ENCODE data around the gene FNDC10. TPM values are rescaled to one million over a fixed set of nuclear protein-coding genes. Genes with fewer than 3 reads are reported as not detected.
"Not testable (repeated sequence)": the region's sequence is repeated elsewhere in the genome, so short reads cannot be mapped to it uniquely, and the experiment has no call there.

The FNDC10 gene
- total RNA-seq, 1 experiment from 2014 or later, result 15.2 TPM

DNA sequence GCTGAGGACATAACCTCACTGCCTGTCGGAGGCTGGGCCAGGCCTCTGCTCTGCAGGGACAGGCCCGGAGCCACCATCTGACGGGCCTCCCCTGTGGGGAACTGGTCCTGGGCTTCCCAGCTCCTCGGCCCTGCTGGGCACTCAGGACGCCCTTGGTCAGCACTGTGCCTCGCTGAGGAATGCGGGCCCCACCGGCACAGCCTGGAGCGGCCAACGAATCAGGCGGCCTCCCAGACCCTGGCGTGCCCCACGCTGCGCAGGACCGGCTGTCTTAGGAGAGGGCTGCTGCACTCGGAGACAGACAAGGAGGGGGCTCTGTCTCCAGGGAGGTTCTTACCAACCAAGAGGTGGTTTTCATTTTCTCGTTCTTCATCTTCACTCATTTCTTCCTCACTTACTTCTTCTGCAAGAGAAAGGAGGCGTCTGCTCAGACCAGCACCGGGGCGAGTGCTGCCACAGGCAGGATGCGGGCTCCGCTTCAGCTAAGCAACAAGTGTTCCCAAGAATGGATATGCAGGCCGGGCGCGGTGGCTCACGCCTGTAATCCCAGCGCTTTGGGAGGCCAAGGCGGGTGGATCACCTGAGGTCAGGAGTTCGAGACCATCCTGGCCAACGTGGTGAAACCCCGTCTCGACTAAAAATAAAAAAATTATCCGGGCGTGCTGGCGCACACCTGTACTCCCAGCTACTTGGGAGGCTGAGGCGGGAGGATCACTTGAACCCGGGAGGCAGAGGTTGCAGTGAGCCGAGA lies 41.0 kb upstream of the FNDC10 start:
- H2AFZ ChIP-seq (ENCODE audit: low read length); H3K14ac ChIP-seq (ENCODE audit: insufficient read depth, low read length); H3K9me3 ChIP-seq (ENCODE audit: control insufficient read depth, low read depth, low read length); H3K56ac ChIP-seq (ENCODE audit: insufficient read length, low read depth, low read length); H4K8ac ChIP-seq (replicated peaks; ENCODE audit: insufficient read length, low read depth, low read length); H3T11ph ChIP-seq (ENCODE audit: low read length); H4K91ac ChIP-seq (ENCODE audit: insufficient read length, low read depth, low read length); H2BK120ac ChIP-seq (ENCODE audit: low read depth, low read length, poor library complexity, severe bottlenecking); H3K79me2 ChIP-seq (ENCODE audit: insufficient read depth, low read length); DNase-seq; H3K9ac ChIP-seq (ENCODE audit: extremely low read depth, insufficient read length, low read length); H2BK20ac ChIP-seq (ENCODE audit: low read depth, low read length, poor library complexity, severe bottlenecking); H3K23ac ChIP-seq (ENCODE audit: insufficient read length, low read depth, low read length); H3K4me3 Mint-ChIP-seq; H4K20me1 ChIP-seq (ENCODE audit: control insufficient read depth, insufficient read depth, insufficient read length); H3K9me3 Mint-ChIP-seq; H3K27ac ChIP-seq (ENCODE audit: insufficient read length, low read depth, low read length); H3K23me2 ChIP-seq (ENCODE audit: insufficient read length, low read depth, low read length, poor library complexity, severe bottlenecking); H3K27me3 ChIP-seq (ENCODE audit: insufficient read depth, low read length); H3K4me2 ChIP-seq (ENCODE audit: insufficient read depth, insufficient read length, low read length); H2AK5ac ChIP-seq (ENCODE audit: insufficient read length, low read length); H3K4ac ChIP-seq (ENCODE audit: low read depth, low read length); H4K5ac ChIP-seq (ENCODE audit: insufficient read length, low read depth, low read length); H3K18ac ChIP-seq (ENCODE audit: insufficient read length, low read depth, low read length); H3K4me1 Mint-ChIP-seq; H2BK15ac ChIP-seq (ENCODE audit: low read depth, low read length); H3K4me1 ChIP-seq (ENCODE audit: insufficient read depth, low read length); H3K27ac Mint-ChIP-seq; H2BK12ac ChIP-seq (ENCODE audit: insufficient read length, low read depth, low read length); H3K27me3 Mint-ChIP-seq (ENCODE audit: low read depth); H3K79me1 ChIP-seq (ENCODE audit: insufficient read depth, low read depth, low read length, poor library complexity, severe bottlenecking); H2BK5ac ChIP-seq (ENCODE audit: insufficient read length, low read length): not testable (repeated sequence)
- WGBS (ENCODE audit: extremely low coverage, insufficient read length, low lambda C conversion rate), result no CpG with 5 or more reads among the region's 38 CpGs
- peaks cover 8 to 16% (median 12%) of the 10 kb centered on the region in 3 experiments; a peak in 6 of 7 replicates for H3K36me3 Mint-ChIP-seq (ENCODE audit: insufficient read depth in 1 of 3, low read depth in 3 of 3)

- H4K20me1 ChIP-seq (ENCODE audit: control insufficient read depth, insufficient read depth, insufficient read length); H3K14ac ChIP-seq (ENCODE audit: insufficient read depth, low read length); H4K91ac ChIP-seq (ENCODE audit: insufficient read length, low read depth, low read length); H3K27me3 ChIP-seq (ENCODE audit: insufficient read depth, low read length); H2AK5ac ChIP-seq (ENCODE audit: insufficient read length, low read length); H4K5ac ChIP-seq (ENCODE audit: insufficient read length, low read depth, low read length); H3K23me2 ChIP-seq (ENCODE audit: insufficient read length, low read depth, low read length, poor library complexity, severe bottlenecking); H2BK20ac ChIP-seq (ENCODE audit: low read depth, low read length, poor library complexity, severe bottlenecking); H4K8ac ChIP-seq (replicated peaks; ENCODE audit: insufficient read length, low read depth, low read length); H2BK5ac ChIP-seq (ENCODE audit: insufficient read length, low read length); H3K4me1 Mint-ChIP-seq; H3K56ac ChIP-seq (ENCODE audit: insufficient read length, low read depth, low read length); H2AFZ ChIP-seq (ENCODE audit: low read length); H3T11ph ChIP-seq (ENCODE audit: low read length); H2BK12ac ChIP-seq (ENCODE audit: insufficient read length, low read depth, low read length); H3K27ac ChIP-seq (ENCODE audit: insufficient read length, low read depth, low read length); H3K9me3 Mint-ChIP-seq; H3K23ac ChIP-seq (ENCODE audit: insufficient read length, low read depth, low read length); H3K4me1 ChIP-seq (ENCODE audit: insufficient read depth, low read length); H2BK120ac ChIP-seq (ENCODE audit: low read depth, low read length, poor library complexity, severe bottlenecking); H3K4ac ChIP-seq (ENCODE audit: low read depth, low read length); H3K79me2 ChIP-seq (ENCODE audit: insufficient read depth, low read length); H3K9ac ChIP-seq (ENCODE audit: extremely low read depth, insufficient read length, low read length); H3K4me3 Mint-ChIP-seq; H3K27me3 Mint-ChIP-seq (ENCODE audit: low read depth); DNase-seq; H3K4me2 ChIP-seq (ENCODE audit: insufficient read depth, insufficient read length, low read length); H3K9me3 ChIP-seq (ENCODE audit: control insufficient read depth, low read depth, low read length); H3K18ac ChIP-seq (ENCODE audit: insufficient read length, low read depth, low read length); H3K79me1 ChIP-seq (ENCODE audit: insufficient read depth, low read depth, low read length, poor library complexity, severe bottlenecking); H3K27ac Mint-ChIP-seq; H2BK15ac ChIP-seq (ENCODE audit: low read depth, low read length): not testable (repeated sequence)
- peaks cover 5 to 12% (median 9%) of the 10 kb centered on the region in 3 experiments; a peak in 5 of 7 replicates for H3K36me3 Mint-ChIP-seq (ENCODE audit: insufficient read depth in 1 of 3, low read depth in 3 of 3)
- no CpG with 5 or more reads among the region's 25 CpGs for WGBS (ENCODE audit: extremely low coverage, insufficient read length, low lambda C conversion rate)
Measured at GRCh38 chr1:1640081-1640480, 40.1 kb upstream of the FNDC10 start.
